IPS-NIHi11 (cell line): Measurements from ENCODE around the gene MTA2.
"Not testable (repeated sequence)": the region's sequence is repeated elsewhere in the genome, so short reads cannot be mapped to it uniquely, and the experiment has no call there.

Source experiments
- DNase-seq: peaks from one replicate; pipeline ENCODE4 v3.0.0; 2012; ENCODE audit warnings: mixed read lengths, low spot score

Gene MTA2

DNA sequence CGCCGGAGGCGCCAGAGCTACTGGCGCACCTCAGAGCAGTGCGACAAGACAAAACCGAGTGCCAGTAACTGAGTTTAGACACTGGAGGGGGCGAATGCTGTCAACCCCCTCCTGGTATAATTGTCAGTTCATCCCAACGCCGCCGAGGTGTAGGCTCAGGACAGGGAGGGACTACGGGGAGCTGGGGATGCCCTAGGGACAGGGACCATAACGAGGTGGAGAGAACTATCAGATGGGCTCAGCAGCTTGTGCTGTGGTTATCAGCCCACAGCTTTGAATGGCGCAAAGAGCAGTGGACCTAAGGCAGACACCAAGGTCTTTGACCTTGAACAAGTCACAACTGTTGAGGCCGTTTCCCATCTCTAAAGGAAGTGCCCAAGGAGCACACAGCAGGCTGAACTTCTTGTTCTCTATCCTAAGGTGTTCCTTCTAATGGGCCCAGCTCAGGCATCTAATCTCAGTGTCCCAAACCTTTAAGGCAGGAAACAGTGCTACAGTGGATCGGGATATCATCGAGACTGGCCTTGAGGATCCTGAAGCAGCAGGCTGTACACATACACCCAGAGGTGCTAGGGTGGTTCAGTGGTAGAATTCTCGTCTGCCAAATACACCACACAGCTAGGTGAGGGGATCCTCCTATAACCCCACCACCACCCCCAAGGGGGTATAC is 9.4 kb downstream of the MTA2 start:
- peak; percentile 12 for DNase-seq

DNA sequence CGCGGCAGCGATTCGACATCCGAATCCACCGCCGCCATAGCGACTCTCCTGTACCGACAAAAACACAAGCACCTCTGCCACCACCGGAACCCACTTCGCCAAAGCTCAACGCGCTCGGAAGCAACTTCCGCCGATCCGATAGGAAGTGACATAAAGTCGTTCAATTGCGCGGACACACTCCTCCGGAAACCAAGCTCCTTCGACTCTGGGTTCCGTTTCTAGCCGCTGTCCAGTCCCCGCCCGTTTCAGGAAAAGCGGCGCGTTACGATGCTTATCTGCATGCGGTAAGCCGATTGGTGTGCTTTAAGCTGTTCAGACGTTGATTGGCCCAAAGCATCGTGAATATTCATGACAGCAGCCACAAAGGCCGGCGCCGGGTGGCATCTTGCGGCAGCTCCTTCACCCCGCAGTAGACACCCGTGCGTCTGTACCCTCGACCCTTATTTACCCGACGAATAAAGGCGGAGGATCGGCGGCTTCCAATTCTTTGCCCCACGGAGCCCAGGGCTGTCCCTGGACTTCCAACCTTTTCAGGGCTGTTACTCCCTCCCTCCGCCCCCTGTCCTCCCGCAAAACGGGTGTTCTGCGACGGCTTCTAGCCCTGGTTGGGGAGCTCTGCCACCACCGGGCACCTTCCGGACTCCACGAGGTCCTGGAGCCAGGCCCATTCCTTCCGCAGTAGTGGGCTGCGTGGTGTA is 10.1 kb downstream of the MTA2 start, which contains the start of gene TUT1:
Gene TUT1 (minus strand): TSS at position 76 of the 698 bp plus-strand sequence. CDS start 38 bp downstream, at position 38.
- peak; percentile 86 for DNase-seq

GRCh38 chr11:62588966-62589637 is 12.6 kb downstream of the MTA2 start:
- DNase-seq, result no peak

- DNase-seq, result not testable (repeated sequence)
These were observed 16.3 kb downstream of the MTA2 start for GRCh38 chr11:62585356-62585755.

GRCh38 chr11:62581735-62582134 is 19.9 kb downstream of the MTA2 start:
- not testable (repeated sequence) for DNase-seq

DNA sequence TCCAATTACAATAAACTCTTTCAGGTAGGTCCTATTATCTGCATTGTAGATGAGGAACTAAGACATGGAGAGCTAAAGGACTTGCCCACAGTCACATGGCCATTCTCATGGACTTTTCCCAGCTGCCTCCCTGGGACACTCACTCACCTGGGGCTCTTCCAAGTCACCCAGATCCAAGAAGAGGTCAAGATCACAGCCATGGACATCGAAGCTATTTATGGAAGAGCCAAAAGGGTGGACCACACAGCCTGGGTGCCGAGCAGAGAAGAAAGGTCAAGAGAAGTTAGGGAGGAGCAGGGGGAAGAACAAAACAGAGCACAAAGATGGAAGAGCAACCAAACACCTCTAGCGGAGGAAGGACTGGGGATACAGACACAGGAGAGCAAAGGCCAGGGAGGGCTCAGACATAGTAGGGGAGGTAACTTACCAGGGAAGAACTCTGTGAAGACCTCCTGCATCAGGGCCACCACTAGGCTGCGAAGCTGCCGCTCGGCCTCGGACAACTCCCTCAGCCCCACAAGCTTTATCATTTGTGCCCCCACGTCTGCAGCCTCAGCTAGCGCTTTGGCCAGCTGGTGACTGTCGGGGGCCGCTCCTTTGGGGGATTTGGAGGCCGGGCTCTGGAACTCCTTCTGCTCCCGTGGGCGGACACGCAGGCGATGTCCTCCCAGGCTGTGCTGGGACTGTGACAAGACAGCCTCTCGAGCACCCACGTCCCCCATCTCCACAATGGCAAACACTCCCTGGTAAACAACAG is 20.5 kb downstream of the MTA2 start:
- DNase-seq, result no peak

DNA sequence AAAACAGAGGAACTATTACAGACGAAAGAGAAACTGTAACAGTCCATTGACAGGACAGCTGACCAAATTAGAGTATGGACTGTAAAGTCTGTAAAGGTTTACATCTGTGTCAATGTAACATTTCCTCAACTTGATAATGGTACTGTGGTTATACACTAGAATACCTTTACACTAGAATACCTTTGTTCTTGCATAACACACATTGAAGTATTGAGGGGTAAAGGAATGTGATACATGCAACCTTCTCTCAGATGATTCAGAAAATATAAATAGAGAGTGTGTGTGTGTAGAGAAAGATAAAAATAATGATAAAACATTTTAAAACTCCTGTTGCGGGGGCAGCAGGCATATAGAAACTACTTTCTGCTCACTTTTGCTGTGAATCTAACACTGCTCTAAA is 22.4 kb downstream of the MTA2 start:
- DNase-seq, result no peak

DNA sequence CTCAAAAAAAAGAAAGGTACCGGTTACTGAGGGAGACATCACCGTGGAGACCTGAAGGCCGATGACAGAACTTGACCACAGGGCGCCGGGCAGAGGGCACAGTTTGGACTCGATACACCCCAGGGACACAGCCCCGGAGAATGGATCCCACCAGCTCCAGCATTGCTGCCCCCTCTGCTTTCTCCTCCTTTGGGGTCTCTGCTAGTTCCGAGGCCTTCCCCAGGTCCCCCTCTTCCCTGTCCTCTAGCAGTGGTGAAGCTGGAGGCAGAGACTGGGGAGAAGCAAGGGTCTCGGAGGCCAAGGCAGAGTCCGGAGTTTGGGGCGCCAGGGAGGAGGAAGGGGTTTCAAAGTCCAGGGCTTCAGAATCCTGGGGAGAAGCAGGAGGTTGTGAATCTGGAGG is 23.1 kb downstream of the MTA2 start:
- no peak for DNase-seq

- no peak for DNase-seq
These were observed 24.5 kb downstream of the MTA2 start for GRCh38 chr11:62577046-62577714.

DNA sequence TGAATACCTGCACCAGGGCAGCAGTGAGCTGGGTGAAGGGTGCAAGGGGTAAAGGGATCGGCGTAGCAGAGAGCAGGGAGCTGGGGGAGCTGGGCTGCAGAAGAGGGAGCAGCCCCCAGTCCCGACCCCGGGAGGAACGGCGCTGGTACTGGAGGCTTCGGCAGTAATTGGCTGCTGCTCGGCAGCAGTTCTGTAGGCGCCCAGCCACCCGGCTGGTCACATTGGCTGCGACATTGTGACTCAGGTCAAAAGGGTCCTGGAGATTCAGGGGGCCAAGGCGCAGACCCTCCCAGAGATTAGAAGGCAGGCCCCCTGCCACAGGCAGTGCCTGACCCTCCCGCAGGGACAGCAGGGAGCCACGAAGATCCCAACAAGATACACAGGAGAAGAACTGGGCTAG is 25.8 kb downstream of the MTA2 start:
- DNase-seq, result no peak

DNA sequence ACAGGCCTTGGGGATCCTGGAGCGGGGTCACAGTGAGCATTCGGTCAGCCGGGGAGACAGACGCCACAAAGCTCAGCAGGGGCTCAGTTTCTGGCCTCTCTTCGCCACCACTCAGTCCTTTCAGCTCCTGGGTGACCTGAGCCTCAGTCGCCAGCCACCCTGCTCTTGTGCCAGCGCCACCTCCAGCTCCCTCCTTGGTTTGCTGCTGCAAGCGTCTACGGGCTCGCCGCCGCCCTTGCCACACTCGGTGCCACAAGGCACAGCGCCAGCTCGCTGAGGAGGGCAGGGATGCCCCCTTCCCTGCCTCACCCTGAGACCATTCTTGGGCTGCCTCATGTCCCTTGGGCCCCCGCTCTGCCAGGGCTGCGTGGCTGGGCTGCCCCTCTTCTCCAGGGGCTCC is 26.5 kb downstream of the MTA2 start:
- DNase-seq, result peak; percentile 18

DNA sequence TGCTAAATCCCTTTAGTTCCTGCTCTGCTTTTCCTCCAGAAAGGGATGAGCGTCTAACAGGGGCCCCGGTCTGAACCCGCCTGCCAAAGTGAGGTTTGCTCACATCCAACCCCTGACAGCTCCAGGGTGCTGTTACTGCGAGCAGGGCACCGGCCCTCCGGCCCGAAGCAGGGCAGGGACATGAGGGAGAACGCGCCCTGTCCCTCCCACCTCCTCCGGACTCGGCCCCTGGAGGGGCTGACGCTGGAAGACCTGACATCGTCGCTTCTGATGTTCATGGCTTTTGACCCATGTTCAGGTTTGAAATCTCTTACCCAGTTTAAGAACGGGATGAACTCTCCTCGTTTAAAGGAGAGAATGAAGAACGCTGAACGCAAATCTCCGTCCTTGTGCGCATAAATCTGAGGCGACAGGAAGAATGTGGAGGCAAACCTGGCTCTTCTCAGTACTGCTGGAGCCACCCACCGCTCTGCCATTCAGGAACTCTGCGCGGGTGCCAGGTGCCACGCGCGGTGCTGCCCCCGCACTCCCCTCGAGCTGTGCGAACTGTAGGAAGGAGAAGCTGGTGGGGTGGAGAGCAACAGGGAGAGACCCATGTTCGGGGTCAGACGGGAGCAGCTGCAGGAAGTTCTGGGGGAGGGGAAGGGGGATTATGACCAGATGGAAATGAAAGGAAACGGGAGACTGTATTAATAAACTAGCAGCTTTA is 27.1 kb downstream of the MTA2 start:
- peak; percentile 53 for DNase-seq

DNA sequence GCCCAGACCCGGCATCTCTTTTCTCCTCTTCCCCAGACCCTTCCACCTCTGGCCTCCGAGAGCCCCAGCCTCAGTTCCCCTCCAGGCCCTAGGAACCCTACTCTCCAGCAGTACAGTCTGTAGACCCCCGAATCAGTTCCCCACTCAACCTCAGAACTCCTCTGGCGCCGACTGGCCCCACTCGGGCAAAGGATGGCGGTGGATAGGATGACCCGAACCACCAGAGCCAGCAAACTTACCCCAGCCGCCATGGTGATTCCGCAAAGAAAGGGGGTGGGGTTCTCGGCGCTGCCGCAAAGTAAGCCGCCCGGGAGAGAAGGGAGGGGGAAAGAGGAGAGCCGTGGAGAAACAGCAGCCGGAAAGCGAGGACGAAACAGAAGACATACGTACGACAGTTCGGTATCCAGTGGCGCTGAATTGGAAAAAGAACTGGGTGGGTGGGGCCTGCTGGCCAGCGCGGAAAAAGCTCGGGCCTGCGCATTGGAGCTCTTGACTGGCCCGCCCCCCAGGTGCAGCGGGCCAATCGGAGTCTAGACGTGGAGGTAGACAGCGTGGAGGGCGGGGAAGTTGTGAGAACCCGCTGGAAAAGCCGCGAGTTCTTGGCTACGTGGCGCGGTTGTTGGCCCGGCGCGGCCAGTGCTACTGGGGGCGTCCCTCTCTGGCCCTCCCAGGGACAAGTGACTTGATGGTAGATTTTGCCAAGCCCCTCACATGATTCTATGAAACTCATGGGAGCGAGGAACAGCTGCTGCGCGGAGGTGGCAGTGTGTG is 27.9 kb downstream of the MTA2 start, which contains the start of gene EEF1G:
Gene EEF1G (minus strand): TSS at position 300 of the 771 bp plus-strand sequence. CDS start 49 bp downstream, at position 251.
- DNase-seq, result peak; percentile 99

- DNase-seq, result no peak
These were observed 28.6 kb downstream of the MTA2 start for GRCh38 chr11:62573006-62573591.

DNA sequence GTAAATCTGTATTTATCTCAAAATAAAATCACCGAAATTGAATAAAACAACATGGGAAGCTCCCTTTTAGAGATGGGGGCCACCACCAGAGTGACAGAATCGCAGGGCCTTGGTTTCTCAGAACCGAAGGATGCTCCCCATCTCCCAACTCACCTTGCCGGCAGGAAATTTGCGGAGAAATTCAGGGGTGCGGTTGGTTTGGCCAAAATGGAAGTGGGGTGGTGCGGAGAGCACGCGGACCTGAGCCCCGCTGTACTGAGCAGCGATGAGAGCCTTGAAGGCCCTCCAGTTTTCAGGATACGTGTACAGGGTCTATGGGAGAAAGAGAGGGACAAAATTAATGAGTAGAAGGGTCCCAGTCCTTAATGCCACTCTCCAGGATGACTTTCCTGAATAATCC is 29.2 kb downstream of the MTA2 start:
- DNase-seq, result no peak

DNA sequence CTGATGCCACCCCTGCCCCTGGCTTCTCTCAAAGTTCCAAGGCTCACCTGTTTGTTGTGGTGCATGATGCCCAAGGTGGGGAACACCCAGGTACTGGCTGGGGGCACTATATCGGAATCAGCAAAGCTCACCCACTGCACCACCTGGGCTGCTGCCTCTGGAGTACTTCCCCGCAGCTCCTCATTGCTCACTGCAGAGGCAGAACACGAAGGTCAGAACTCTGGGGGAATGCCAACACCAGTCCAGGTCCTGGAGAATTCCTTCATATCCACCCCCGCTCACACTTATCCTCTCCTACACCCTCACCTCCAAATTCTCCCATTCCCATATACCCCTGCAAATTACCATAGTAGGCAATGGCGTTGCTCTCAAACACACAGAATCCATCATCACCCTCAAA is 30.2 kb downstream of the MTA2 start:
- not testable (repeated sequence) for DNase-seq

- not testable (repeated sequence) for DNase-seq
These were observed 30.8 kb downstream of the MTA2 start for GRCh38 chr11:62570903-62571302.

DNA sequence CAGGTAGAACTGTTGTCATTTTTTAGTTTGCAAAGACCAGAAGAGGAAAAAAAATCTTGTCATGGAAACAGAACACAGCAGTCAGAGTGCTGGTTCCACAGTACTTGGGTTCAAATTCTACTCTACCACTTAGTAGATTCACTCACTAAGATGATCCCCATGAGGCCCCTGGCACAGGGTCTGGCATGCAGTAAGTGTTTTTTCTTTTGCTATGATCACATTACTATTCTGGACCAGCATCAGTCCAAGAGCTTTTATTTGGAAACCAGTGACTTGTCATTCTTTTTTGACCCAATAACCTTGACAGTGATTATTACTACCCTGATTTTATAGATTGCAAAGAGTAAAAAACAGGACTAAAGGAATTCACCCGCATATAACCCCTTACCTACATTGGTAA is 32.1 kb downstream of the MTA2 start:
- no peak for DNase-seq

DNA sequence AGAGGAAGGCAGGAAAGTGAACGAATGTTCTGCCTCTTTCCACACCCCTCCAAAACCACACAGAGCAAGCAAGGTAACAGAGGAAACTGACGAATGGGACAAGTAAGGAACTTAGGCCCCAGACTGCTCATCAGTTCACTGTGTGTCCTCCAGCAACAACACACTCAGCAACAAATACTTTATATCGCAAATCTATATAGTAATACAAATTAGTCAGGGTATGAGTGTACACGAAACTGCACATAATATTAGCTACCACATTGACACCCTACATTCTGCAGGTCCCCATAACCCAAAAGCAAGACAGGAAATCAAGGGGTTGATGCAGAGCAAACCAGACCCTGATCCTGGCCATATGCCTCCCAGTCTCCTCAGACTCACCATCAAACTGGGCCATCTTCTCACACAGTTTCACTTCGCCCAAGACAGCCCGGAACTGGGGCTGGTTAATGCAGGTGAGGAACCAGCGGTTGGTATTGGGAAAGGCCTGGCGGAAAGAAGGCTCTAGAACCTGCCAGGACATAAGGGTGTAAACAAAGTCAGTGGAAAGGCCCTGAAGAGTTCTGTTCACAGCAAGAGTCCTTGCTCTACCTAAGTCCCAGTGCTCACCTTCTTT is 34.5 kb downstream of the MTA2 start:
- no peak for DNase-seq
